RKO (cell line): ENCODE data around the gene GRP.

Source experiments
- DNase-seq: peaks from one replicate; pipeline ENCODE4 v3.0.0-alpha.2; 2016; ENCODE audit warnings: low spot score

GRP gene

DNA sequence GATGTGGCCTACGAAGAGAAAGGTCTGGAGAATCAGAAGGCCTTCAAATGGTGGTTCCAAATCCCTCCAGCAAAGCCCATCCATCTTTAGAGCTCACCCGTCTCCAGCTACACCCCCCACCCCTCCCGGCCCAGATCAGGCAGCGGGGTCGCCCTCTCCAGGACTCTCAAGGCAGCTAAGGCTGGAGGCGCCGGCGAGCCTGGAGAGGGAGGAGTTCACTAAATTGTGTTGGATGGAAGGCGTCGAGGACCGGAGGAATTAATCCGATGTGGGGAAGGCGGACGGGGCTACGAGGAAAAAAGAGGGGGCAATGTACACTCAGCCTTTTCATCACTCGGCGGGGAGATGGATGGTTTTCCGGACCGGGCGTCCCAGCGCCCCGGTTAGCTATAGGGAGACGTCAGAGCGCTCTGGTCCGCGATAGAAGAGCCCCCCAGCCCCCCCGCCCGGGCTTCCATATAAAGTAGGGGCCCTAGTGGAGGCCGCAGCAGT, at the start of gene GRP:
Gene GRP, plus strand, starts transcription at position 487 of the 492 bp plus-strand sequence. CDS start 108 bp downstream, outside the sequence.
- DNase-seq, result no peak

DNA sequence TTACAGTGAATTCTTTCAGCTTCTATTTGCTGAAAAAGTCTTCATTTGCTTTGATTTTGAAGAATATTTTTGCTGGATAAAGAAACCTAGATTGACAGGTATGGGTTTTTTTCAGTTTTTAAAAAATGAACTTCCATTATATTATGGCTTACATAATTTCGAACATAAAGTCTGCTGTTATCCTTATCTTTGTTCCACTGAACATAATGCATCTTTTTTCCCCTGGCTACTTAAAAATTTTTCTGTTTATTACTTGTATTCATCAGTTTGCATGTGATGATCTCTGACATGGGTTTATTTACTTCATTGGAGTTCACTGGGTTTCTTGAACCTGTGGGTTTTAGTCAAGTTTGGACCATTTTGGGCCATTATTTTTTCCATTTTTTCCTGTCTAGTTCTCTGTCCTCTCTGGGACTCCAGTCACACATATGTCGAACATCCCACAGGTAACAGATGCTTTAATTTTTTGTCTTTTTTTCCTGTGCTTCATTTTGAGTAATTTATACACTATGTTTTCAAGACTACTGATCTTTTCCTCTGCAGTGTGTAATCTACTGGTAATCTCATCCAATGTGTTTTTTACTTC, 47.2 kb upstream of the GRP start:
- no peak for DNase-seq

DNA sequence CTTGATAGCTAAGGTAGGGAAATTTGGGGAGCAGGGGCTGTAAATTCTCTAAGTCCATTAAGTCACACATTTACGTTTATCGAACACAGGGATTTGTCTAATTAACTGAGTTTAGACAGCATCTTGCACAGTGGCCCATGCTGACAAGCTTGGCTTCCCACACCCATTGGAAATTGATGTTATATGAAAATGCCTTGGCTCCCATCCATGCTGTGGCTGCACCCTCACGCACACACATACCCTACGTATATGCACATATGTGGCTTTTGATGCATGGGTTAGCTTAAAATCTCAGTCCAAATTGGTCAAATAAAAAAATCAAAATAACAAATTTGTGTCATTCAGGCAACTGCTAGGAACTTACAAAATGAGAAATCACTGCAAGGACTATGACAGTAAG, 42.5 kb upstream of the GRP start:
- no peak for DNase-seq

DNA sequence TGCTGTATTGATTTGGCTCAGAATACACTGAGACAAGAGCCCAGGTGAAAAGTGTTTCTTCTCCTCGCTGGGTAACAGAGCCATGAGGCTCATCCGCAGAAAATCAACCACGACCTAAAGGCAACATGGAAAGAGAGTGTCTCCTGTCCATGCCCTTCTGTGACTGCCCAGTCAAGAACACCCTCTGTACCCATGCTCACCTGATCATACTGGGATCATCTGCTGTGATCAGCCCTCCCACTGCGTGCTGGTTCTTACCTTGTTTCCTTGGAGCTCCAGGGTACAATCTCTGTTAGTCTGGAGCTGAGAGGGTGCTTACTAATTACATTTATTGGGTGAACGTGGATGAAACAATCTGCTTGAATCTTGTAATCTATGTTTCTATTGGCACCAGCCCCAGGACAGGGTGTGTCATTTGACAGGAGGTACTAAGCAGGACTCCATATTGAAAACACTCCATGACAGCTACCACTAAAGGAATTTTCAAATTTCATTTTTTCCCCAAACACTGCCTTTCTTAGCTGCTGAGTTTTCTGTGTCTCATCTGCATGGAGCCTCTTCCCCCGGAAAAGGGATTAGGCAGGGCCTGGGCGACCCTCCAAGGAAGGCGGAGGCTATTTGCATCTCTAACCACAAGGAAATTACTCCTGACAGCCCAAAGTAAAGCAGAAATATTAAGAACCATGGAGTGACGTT, 39.7 kb upstream of the GRP start:
- DNase-seq, result no peak

DNA sequence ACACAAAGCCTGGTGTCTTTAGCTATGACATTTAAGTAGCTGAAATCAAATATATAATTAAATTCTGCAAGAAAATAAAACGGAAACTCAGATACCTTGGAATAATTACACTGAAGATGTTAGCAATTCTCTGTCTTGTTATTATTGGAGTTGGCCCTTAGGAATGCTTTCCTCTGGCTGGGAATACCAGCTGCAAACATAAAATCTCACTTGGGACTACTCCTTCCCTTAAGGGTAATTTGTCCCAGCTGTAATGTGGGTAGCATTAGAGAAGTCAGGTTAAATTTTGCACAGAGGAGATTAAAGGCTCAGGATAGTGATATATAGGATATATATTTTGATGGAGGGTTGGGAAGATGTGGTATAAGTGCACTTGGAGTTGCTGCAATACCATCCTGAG, 37.3 kb upstream of the GRP start:
- DNase-seq, result no peak

DNA sequence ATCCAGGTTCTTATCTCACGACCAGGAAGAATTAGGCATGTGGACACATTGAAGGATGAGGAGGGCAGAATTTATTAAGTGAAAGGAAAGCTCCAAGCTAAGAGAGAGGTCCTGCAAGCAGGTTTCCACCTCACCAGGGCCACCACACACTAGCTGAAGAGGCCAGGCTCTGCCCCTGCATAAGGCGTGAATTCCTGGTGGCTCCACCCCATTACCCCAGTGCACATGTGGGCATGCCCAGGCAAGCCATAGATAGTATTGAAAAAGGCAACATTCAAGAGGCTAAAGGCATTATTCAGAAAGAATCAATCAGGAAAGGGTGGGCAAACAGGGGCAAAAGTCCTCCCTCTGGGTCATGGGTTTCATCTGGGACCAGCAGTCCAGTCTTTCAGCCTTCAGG, 30.9 kb upstream of the GRP start:
- no peak for DNase-seq

DNA sequence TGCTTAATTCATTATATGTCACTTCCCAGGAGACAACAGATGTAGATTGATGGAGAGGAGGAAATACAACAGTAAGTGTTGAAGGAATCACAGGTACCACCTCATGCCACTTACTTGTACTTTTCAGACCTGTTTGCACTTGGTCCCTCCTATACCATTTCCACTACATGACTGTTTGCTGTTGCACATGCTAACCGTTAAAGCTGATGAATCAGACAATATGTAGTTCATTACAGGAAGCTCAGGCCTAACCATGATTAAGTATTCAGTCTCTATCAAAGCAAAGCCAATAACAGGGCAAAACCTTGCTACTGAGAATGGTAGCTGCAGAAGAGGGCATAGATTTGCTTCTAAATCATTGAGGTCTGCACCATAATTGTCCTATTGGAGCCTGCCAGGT, 30.2 kb upstream of the GRP start:
- no peak for DNase-seq

DNA sequence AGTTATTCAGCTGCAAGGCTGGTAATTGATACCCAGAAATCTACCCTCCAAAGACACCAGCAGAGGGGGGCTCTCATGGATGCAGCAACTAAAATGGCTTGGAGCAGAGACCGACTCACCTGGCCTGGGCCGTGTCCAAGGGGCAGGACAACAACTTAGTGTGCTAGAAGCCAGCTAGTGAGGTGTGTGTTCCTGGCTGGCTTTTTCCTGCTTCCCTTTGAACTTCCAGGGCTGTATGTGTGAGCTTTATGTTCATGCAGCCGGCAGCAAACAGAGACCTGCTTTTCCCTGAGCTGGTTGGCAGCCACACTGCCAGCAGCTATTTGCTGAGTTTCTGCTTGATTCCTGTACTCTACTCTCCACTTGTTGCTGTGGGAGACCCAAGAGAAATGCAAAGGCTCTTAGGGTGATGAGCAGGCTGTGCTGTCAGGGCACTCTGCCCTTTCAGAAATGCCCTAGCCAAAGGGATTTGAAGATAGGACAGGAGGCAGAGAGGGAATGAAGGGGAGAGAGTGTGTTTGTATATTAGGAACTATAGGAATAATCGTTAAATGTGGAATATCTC, 23.7 kb upstream of the GRP start:
- DNase-seq, result no peak

DNA sequence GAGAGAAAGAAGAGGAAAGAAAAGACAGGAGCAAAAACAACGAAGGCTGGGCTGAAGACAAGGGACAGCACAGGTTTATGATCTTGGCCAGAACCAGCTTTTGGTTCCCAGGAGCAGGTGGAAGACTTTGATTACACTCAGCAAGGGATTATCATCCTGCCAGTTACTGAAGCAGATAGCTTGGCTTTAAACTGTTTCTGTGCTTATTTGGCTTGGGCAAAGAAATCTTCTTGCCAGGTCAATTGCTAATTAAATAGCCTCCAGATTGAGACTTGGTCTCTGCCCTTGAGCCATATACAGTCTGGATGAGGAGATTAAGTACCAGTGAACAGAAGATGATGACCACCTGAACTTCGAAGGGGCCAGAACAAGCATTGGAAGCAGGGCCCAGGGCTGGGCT, 22.3 kb upstream of the GRP start:
- DNase-seq, result no peak

DNA sequence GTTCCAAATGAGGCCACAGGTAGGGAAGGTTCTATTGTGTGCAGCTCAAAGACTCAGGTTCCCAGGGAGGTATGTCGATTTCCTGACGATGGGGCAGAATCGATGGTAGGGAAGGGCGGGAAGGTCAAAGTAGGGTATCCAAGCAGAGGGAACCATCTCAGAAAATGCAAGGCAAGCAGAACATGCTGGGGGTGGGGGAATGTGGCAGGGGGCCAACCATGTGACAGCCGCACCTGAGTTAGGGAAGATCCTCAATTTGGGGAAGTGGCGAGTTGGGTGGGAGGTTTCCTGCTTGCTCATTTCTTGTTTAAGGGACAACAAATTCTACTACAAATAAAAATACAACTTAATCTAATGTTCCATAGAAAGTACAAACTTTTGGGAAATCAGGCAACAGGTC, 21.7 kb upstream of the GRP start:
- no peak for DNase-seq

DNA sequence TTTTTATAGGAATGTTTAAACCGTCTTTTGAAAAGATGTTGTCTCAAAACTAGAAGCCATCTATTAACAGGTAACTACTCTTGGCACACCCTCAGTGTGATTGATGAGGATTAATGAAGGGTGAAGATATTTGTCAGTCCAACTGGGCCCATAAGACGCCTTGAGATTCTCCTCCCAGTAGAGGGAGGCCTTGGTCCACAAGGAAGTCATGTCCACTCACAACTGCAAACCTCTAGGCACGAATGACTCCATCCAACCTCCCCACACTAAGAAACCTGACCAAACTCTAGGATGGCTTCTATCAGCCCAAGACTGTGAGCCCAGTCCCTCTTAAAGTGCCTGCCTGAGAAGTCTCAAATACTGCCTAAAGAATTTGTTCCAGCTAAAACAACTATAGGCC, 19.2 kb upstream of the GRP start:
- DNase-seq, result peak; percentile 5

DNA sequence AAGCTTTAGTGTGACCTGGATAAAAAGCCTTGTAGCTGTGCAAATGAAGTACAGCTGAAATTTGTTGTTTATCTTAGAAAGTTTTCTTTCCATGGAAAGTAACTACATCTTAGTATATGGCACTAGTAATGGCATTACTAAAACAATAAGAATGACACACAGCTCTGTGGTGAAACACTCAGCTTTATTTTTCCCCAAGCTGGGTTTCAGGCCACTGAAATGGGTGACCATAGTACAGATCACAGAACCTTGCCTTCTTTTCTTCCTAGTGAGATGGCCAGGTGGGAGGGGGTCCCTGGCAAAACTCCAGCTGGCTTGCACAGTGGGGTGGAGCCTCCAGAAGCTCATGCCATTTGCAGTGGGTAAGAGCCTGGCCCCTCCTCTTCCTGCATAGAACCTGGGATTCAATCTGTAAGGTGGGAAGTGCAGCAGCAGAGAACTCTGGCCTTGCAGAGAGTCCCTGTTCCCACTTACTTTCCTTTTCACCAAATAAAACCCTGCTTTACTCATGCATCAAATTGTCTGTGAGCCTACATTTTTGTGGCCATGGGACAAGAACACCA, 17.6 kb upstream of the GRP start:
- DNase-seq, result no peak

DNA sequence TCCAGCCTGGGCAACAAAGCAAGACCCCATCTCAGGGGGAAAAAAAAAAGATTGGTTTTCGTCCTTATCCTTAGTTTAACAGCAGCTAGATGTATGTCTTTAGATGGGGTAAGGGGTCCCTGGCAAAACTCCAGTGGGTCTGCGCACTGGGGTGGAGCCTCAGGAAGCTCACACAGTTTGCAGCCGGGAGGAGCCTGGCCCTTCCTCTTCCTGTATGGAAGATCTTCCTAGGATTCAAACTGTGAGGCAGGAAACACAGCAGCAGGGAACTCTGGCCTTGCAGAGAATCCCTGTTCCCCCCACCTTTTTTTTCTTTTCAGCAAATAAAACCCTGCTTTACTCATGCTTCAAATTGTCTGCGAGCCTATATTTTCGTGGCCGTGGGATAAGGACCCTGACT, 12.5 kb upstream of the GRP start:
- no peak for DNase-seq

DNA sequence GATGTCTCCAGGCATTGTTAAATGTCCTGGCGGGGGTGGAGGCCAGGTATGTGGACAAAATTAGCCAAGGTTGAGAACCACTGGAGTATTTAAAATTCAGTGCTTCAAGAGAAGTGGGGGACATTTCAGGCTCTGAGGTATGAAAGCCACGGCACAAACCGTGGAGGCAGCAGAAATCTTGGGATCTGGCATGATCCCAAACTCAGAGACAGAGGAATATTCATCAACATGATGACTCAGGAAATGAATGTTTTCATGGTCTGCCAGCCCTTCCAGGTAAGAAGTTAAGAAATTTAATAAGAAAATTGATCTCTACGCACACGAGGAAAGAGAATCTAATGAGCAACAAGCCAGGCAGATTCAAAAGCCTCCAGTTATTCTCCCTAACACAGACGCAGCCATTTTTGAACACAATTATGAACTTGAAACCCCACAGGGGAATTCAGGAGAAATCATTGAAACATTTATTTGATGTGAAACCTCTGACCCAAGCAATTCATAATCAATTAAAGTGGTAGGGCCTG, 11.3 kb upstream of the GRP start:
- DNase-seq, result no peak

DNA sequence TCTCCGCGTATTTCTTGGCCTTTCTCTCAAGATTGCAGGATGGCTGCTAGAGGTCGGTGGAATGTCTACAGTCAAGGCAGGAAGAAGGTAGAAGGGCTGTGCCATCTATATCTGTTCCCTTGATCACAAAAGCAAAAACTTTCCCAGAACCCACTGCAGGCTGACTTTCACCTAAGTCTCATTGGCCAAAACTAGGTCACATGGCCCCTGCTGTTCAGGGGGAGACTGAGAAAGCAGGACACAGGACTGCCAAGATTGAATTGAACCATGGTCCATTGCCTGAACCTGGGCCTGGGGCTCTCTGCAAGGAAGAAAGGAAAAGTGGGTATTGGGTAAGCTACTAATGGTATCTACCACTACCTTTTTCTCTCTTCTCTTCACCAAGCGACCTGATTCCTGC, 9.7 kb upstream of the GRP start:
- no peak for DNase-seq

DNA sequence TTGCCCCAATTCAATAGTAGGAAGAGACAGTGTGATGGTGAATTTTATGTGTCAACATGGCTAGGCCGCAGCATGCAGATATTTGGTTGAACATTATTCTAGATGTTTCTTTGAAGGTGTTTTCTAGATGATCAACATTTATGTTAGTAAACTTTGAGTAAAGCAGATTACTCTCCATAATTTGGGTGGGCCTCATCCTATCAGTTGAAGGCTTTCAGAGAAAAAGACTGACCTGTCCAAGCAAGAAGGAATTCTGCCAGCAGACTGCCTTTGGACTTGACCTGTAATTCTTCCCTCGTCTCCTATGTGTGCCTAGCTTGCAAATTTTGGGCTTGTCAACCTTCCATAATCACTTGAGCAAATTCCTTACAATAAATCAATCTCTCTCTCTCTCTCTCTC, 8.3 kb upstream of the GRP start:
- no peak for DNase-seq

DNA sequence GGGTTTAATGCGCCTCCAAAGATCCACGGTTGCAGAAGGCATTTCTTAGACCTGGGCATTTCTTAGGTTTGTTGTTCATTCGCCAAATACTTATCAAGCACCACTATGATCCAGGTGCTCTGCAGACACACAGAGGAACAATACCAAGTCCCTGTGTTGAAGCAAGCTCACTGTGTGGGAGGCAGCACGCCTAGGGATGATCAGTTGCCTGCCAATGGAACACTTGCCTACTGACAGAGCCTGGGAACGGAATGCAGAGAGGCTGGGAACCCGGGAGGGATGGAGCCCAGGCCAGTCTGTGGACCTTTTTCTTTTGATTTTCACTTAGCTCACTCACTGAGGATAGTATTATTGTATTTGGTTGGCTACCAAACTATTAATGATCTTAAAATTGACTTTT, 1.9 kb upstream of the GRP start:
- no peak for DNase-seq

DNA sequence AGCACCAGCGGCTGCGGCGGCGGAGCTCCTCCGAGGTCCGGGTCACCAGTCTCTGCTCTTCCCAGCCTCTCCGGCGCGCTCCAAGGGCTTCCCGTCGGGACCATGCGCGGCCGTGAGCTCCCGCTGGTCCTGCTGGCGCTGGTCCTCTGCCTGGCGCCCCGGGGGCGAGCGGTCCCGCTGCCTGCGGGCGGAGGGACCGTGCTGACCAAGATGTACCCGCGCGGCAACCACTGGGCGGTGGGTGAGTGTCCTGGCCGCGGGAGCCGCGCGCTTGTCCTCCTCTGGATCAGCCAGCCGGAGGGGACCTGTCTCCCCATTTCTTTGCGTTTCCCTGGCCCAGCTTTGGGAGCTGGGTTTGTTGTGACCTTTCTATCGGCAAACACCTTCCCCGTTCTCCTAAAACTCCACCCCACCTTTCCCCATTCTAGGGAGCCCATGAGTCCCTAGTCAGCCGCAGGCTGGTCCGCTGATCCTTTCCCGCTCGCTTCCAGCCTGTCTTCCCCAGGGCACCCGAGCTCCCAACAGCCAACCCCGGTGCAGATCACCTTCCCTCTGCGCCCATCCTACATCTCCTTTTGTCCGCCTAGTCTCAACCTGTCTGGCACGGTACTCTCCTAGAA, 316 bp downstream of the GRP start:
- DNase-seq, result no peak

DNA sequence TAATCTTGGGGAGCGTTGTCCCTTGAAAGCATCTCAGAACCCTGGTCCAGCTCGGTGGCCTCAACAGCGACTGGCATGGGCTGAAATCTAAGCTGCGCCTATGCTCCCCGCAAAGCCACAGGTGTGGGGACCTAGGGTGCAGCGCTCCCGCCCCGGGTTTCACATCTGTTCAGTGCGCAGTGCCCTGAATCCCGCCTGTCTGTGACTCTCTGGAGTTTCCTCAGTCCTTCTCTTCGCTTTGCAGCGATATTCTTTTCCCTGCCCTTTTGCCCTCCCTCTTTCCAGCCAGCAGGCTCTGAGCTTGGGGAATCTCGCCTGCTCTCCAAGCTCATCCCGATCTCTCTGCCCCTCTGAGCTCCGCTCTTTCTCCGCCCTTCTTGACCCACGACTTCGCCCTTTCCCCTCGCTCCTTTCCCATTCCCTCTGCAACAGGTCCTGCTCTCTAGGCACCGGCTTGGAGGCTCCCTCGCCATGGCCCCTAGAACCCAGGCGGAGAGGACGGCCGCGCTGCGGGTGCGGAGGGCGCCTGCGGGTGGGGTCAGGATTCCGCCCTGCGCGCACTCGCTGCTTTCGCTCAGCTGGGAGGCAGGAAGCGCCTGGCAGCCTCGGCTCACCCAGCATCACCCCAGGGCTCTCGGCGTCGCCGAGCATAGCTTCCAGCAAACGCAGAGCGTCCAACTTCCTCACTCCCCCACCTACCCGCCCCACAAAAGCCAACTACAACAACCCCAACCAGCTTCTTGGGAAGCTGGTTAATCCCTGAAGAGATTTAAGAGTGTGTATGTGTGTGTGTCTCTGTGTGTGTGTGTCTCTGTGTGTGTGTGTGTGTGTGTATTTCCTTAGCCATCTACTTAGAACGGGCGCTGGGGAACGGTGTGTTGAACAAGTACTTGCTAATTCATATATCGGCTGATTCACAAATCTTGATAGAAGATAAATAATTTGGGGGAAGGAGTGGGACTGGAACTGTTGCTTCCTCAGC, 1.1 kb downstream of the GRP start:
- no peak for DNase-seq

DNA sequence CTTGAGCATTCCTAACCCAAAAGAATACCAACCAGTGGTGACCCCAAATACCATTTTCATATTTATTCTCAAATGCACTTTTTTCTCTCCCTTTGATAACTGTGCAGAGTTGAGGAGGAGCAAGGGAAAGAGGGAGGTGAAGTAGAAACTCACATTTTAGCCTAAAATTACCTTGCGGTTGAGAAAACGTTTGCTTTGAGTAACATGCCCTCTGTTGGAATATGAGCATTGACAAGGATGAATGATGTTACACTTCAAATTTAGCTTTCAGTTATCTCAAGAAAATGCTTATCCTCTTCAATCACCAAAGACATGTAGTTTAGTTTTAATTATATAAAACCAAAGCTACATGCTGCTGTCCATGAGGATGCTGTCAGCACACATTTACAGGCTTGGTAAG, 2.4 kb downstream of the GRP start:
- no peak for DNase-seq

DNA sequence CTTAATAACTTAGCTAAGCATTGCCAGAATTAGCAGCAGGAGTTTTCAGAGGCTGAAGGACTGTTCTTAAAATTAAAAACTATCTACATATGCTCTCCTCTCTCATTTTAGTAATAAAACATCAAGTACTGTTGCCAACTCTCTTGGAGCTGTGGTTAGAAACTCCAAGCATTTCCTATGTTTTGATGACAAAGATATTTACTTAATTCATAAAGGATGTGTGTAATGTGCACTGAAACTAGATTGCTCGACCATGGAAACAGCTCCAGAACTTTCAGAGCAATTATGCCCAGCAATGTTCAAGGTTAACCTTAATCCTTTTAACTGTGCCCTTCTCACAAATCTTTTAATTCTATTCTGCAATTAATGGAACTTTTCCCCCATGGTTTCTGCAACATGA, 8.4 kb downstream of the GRP start:
- DNase-seq, result no peak

DNA sequence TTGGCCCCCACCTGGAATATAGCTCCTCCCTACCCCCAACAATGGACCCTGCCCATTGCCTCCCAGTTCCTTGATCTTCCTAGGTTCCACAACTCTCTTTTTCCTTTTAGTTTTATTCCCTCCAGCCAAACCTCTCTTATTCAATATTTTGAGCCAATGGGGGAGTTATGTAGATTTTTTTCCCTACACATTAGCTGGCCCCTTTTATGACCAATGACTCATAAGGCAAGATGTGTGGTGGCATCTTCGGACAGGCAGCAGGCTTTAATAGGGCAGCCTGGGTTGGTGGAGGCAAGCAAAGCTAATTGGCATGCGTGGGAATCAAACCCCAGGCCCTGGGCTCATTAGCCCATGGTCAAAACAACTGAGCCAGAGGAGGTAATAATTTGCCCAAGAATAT, 9.2 kb downstream of the GRP start:
- DNase-seq, result no peak
